ENCODE measurements around the gene BAD. TPM values are rescaled to one million over a fixed set of nuclear protein-coding genes. Genes with fewer than 3 reads are reported as not detected.

The BAD gene
- total RNA-seq, 1 experiment from 2014 or later, result 34.7 TPM

- no peaks in the 10 kb centered on the region for H3K9me3 Mint-ChIP-seq
- peaks cover 21% of the 10 kb centered on the region for H3K36me3 Mint-ChIP-seq
- CTCF ChIA-PET, result interaction anchor here (4.3 to 4.9 kb wide), 2 partner anchors 20 to 34 kb away, joined by 38 to 48 read pairs; no protein-coding TSS in a partner anchor
- no peak for ATAC-seq
- TF ChIP-seq JAZF1 (CRISPR knock-in tag; IDR thresholded peaks at IDR 0.05) (no peak), NR1H2 (CRISPR knock-in tag; IDR thresholded peaks at IDR 0.05) (no peak), SMAD3 (CRISPR knock-in tag; IDR thresholded peaks at IDR 0.05; ENCODE audit: borderline replicate concordance) (no peak), AFF4 (CRISPR knock-in tag; IDR thresholded peaks at IDR 0.05; ENCODE audit: borderline replicate concordance) (no peak), ZSCAN18 (CRISPR knock-in tag; IDR thresholded peaks at IDR 0.05) (no peak), SP1 (CRISPR knock-in tag; conservative IDR thresholded peaks at IDR 0.05) (no peak), ARID4B (CRISPR knock-in tag; IDR thresholded peaks at IDR 0.05; ENCODE audit: borderline replicate concordance) (no peak), HMGXB4 (CRISPR knock-in tag; IDR thresholded peaks at IDR 0.05) (no peak), ZBTB21 (CRISPR knock-in tag; IDR thresholded peaks at IDR 0.05; ENCODE audit: borderline replicate concordance) (no peak), TEAD4 (CRISPR knock-in tag; IDR thresholded peaks at IDR 0.05) (no peak), ZNF121 (CRISPR knock-in tag; IDR thresholded peaks at IDR 0.05) (no peak), PRRX2 (CRISPR knock-in tag; IDR thresholded peaks at IDR 0.05) (no peak), ZNF232 (CRISPR knock-in tag; IDR thresholded peaks at IDR 0.05) (no peak), ZNF423 (CRISPR knock-in tag; IDR thresholded peaks at IDR 0.05) (no peak), OVOL2 (CRISPR knock-in tag; IDR thresholded peaks at IDR 0.05; ENCODE audit: borderline replicate concordance) (no peak), JUN (CRISPR knock-in tag; IDR thresholded peaks at IDR 0.05) (no peak), EMX1 (CRISPR knock-in tag; IDR thresholded peaks at IDR 0.05) (no peak), RORB (CRISPR knock-in tag; IDR thresholded peaks at IDR 0.05) (no peak)
- H3K4me3 Mint-ChIP-seq, result no peak overlapping the region
- peaks cover 17% of the 10 kb centered on the region for H3K4me1 Mint-ChIP-seq
- POLR2A ChIA-PET, result no interaction called here
- no peak overlapping the region for H3K27ac Mint-ChIP-seq
- DNase-seq (ENCODE audit: low spot score), result no peak
- peaks cover under 1% of the 10 kb centered on the region; the same call in 1 of the 2 replicates for H3K27me3 Mint-ChIP-seq (ENCODE audit: low read depth)
Measured at GRCh38 chr11:64321533-64321932, 37.1 kb upstream of the BAD start.
